ENCODE data around the gene DNAH12. TPM values are rescaled to one million over a fixed set of nuclear protein-coding genes. Genes with fewer than 3 reads are reported as not detected.

Gene DNAH12
- total RNA-seq, 4 donors from 2014 or later, result 0.19 to 0.72 (median 0.31) TPM; not detected in 1

- DNase-seq (ENCODE audit: low spot score) (no peak), ATAC-seq (ENCODE audit: low FRiP score) (peak; percentile 60)
- TF ChIP-seq CTCF (IDR thresholded peaks at IDR 0.05), result no peak
Measured at GRCh38 chr3:57545636-57546268, 1.6 kb upstream of the DNAH12 start.

DNA sequence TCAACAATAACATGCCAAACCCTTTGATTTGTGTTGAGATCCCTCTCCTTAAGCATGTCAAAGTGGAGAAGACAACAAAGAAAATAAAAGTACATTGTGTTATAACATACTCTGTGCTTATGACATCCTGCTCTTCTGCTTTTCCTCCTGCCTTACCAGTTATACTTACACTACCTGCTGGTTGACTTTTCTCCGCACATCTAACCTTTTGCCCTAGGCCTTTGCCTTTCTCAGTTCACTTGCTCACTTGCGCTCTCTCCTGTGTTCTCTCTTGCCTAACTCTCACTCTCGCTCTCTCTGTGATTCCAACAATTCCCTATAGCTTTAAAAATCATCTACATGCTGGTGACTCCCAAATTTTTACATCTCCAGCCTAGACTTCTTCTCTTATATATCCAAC is 5.7 kb downstream of the DNAH12 start:
- TF ChIP-seq CTCF (IDR thresholded peaks at IDR 0.05), result no peak
- DNase-seq (ENCODE audit: low spot score), result no peak
- no peak for ATAC-seq (ENCODE audit: low FRiP score)

DNA sequence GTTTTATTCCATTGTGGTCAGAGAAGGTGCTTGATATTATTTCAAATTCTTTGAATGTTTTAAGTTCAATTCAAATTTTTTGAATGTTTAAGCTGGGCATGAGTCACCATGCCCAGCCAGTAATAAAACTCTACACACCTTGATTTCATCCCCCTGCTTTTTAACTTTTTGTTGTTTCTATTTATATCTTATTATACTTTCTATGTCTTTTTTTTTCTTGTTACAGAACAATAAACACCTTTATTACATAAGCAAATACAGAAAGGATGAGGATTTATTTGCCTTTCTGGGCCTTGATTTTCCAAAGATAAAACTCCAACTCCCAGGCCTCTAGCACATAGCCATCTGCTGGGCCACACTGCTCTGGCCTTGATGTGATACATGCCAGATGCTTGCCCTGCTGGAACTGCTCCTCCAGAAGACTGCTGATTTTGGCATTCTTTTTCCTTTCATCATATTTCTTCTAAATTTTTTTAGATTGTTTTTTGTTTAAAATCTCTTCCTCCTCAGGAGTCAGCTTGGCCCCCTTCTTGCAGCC is 14.0 kb downstream of the DNAH12 start:
- ATAC-seq (ENCODE audit: low FRiP score) (no peak), DNase-seq (ENCODE audit: low spot score) (no peak)

DNA sequence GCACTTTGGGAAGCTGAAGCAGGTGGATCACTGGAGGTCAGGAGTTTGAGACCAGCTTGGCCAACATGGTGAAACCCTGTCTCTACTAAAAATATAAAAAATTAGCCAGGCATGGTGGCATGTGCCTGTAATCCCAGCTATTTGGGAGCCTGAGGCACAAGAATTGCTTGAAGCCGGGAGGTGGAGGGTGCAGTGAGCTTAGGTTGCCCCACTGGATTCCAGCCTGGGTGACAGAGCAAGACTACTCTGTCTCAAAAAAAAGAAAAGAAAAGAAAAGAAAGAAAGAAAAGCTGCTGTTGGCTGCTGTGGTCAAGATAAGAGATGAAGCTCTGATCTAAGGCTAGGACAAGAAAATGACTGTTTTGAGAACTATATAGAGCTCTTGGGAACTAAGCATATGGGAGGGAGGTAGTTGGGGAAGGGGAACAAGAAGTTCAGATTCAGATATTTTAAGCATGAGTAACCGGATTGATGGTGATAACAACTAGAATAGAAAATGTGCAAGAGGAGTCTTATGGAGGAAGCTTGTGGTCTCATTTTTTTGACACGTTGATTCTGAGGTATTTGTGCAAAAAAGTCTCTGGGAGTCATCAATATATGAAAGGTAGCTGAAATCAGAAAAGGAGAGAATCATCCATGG is 25.7 kb downstream of the DNAH12 start:
- ATAC-seq (ENCODE audit: low FRiP score) (no peak), DNase-seq (ENCODE audit: low spot score) (no peak)
- no peak for TF ChIP-seq CTCF (IDR thresholded peaks at IDR 0.05)

More for the DNA sequence above, 14.0 kb downstream of the DNAH12 start:
- no peak for TF ChIP-seq CTCF (IDR thresholded peaks at IDR 0.05)

DNA sequence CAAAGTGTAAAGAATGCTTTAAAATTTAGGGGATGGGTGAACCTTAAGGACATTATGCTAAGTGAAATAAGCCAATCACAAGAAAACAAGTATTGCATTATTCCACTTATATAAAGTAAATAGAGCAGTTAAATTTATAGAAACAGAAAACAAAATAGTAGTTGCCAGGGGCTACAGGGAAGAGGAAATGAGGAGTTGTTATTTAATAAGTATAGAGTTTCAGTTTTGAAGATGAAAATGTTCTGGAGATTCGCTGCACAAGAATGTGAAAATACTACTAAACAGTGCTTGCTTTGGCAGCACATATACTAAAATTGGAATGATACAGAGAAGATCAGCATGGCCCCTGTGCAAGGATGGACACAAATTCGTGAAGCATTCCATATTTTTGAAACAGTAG is 32.0 kb downstream of the DNAH12 start:
- ATAC-seq (ENCODE audit: low FRiP score) (no peak), DNase-seq (ENCODE audit: low spot score) (no peak)
- no peak for TF ChIP-seq CTCF (IDR thresholded peaks at IDR 0.05)

GRCh38 chr3:57505901-57506300 is 38.2 kb downstream of the DNAH12 start:
- no peak for TF ChIP-seq CTCF (IDR thresholded peaks at IDR 0.05)
- ATAC-seq (ENCODE audit: low FRiP score), result no peak
- no peak for DNase-seq (ENCODE audit: low spot score)

GRCh38 chr3:57500506-57500905 is 43.6 kb downstream of the DNAH12 start:
- no peak for DNase-seq (ENCODE audit: low spot score)
- TF ChIP-seq CTCF (IDR thresholded peaks at IDR 0.05), result no peak
- ATAC-seq (ENCODE audit: low FRiP score), result no peak
